ENCODE data around the gene CDYL2. TPM values are rescaled to one million over a fixed set of nuclear protein-coding genes. Genes with fewer than 3 reads are reported as not detected.

Gene CDYL2
- total RNA-seq, 2 donors from 2014 or later, result 12.1 to 16.0 TPM

- intact Hi-C loops (cut with DNase I), result no loop called here
- DNase-seq (ENCODE audit: low spot score), result no peak
These were observed 85.7 kb downstream of the CDYL2 start for GRCh38 chr16:80718480-80719220.

- intact Hi-C loops (cut with DNase I), result no loop called here
These were observed 86.8 kb downstream of the CDYL2 start for GRCh38 chr16:80717611-80718010.

GRCh38 chr16:80716564-80717139 lies 87.7 kb downstream of the CDYL2 start:
- DNase-seq (ENCODE audit: low spot score), result no peak
- intact Hi-C loops (cut with DNase I), result no loop called here

More at GRCh38 chr16:80717611-80718010, 86.8 kb downstream of the CDYL2 start:
- no peak for DNase-seq (ENCODE audit: low spot score)

GRCh38 chr16:80711406-80711805 lies 93.0 kb downstream of the CDYL2 start:
- DNase-seq (ENCODE audit: low spot score), result no peak
- intact Hi-C loops (cut with DNase I), result no loop called here

GRCh38 chr16:80710918-80711317 lies 93.5 kb downstream of the CDYL2 start:
- DNase-seq (ENCODE audit: low spot score), result no peak
- intact Hi-C loops (cut with DNase I), result no loop called here

- intact Hi-C loops (cut with DNase I), result no loop called here
- no peak for DNase-seq (ENCODE audit: low spot score)
These were observed 95.6 kb downstream of the CDYL2 start for GRCh38 chr16:80708823-80709222.

- intact Hi-C loops (cut with DNase I), result no loop called here
- DNase-seq (ENCODE audit: low spot score), result no peak
These were observed 96.7 kb downstream of the CDYL2 start for GRCh38 chr16:80707686-80708085.

GRCh38 chr16:80705596-80705995 lies 98.8 kb downstream of the CDYL2 start:
- intact Hi-C loops (cut with DNase I), result no loop called here
- no peak for DNase-seq (ENCODE audit: low spot score)

- intact Hi-C loops (cut with DNase I), result no loop called here
- no peak for DNase-seq (ENCODE audit: low spot score)
These were observed 99.5 kb downstream of the CDYL2 start for GRCh38 chr16:80704751-80705505.

- DNase-seq (ENCODE audit: low spot score), result no peak
These were observed 101.0 kb downstream of the CDYL2 start for GRCh38 chr16:80703131-80704071.

GRCh38 chr16:80702696-80703095 lies 101.7 kb downstream of the CDYL2 start:
- intact Hi-C loops (cut with DNase I), result no loop called here

More at GRCh38 chr16:80703131-80704071, 101.0 kb downstream of the CDYL2 start:
- intact Hi-C loops (cut with DNase I), result no loop called here

GRCh38 chr16:80700558-80700957 lies 103.8 kb downstream of the CDYL2 start:
- intact Hi-C loops (cut with DNase I), result no loop called here
- no peak for DNase-seq (ENCODE audit: low spot score)

More at GRCh38 chr16:80702696-80703095, 101.7 kb downstream of the CDYL2 start:
- DNase-seq (ENCODE audit: low spot score), result no peak

- intact Hi-C loops (cut with DNase I), result no loop called here
- no peak for DNase-seq (ENCODE audit: low spot score)
These were observed 109.4 kb downstream of the CDYL2 start for GRCh38 chr16:80695020-80695419.

GRCh38 chr16:80693553-80693952 lies 110.8 kb downstream of the CDYL2 start:
- no peak for DNase-seq (ENCODE audit: low spot score)
- intact Hi-C loops (cut with DNase I), result no loop called here

- intact Hi-C loops (cut with DNase I), result no loop called here
- DNase-seq (ENCODE audit: low spot score), result no peak
These were observed 112.1 kb downstream of the CDYL2 start for GRCh38 chr16:80692270-80692669.

- DNase-seq (ENCODE audit: low spot score), result no peak
- intact Hi-C loops (cut with DNase I), result no loop called here
These were observed 113.2 kb downstream of the CDYL2 start for GRCh38 chr16:80691111-80691741.

- intact Hi-C loops (cut with DNase I), result no loop called here
These were observed 114.9 kb downstream of the CDYL2 start for GRCh38 chr16:80689487-80689886.

GRCh38 chr16:80687606-80688005 lies 116.8 kb downstream of the CDYL2 start:
- no peak for DNase-seq (ENCODE audit: low spot score)
- intact Hi-C loops (cut with DNase I), result no loop called here

More at GRCh38 chr16:80689487-80689886, 114.9 kb downstream of the CDYL2 start:
- no peak for DNase-seq (ENCODE audit: low spot score)

GRCh38 chr16:80684906-80685305 lies 119.5 kb downstream of the CDYL2 start:
- DNase-seq (ENCODE audit: low spot score), result no peak
- intact Hi-C loops (cut with DNase I), result no loop called here

All from posterior vena cava (tissue), 2 donors.